Gastrocnemius medialis (tissue), 4 donors: Measurements from ENCODE around the gene ATP9A.

ENCODE experiments used
- CTCF ChIP-seq, 5 experiments: fragments of 450-650 bp in 3 of 5; fragments of 200-600 bp in 2 of 5; sonication (generic) in 2 of 5; IDR thresholded peaks in 4 of 5; conservative IDR thresholded peaks in 1 of 5; 1 replicate in 4 of 5; 2 replicates in 1 of 5; pipeline ENCODE4 v1.5.1; 2016 to 2019; ENCODE audit warnings: antibody characterized with exemption in 5 of 5, mild to moderate bottlenecking in 3 of 5, moderate library complexity in 3 of 5
- POLR2A ChIP-seq, 2 donors: fragments of 450-650 bp; IDR thresholded peaks; one replicate each; pipeline ENCODE4 v1.6.1; 2017; ENCODE audit warnings: antibody characterized with exemption in 2 of 2, mild to moderate bottlenecking in 2 of 2, moderate library complexity in 2 of 2

GRCh38 chr20:51792960-51793359 is 24.8 kb upstream of the ATP9A start:
- TF ChIP-seq CTCF (IDR thresholded peaks at IDR 0.05 in 4 of 5, conservative IDR thresholded peaks at IDR 0.05 in 1 of 5) (no peak), POLR2A (IDR thresholded peaks at IDR 0.05) (no peak)
